DND-41 (cell line): ENCODE results near the gene SRF.

Experiments used
- ATAC-seq: fragments of 200-7000 bp; cut with Tn5 transposase; 3 replicates; pipeline ENCODE4 v1.9.1; 2021; ENCODE audit warnings: low read depth; ENCODE audit not compliant: insufficient read depth
- DNase-seq: peaks from one replicate; pipeline ENCODE4 v3.0.0-alpha.2; 2020
- H2AFZ ChIP-seq: 2 replicates; pipeline ENCODE4 v1.6.0; 2012; ENCODE audit warnings: low read depth, low read length
- H3K27ac ChIP-seq: 2 replicates; pipeline ENCODE4 v1.5.1; 2012; ENCODE audit warnings: low read length, inconsistent platforms
- H3K27me3 ChIP-seq: fragments of 200-600 bp; sonication (generic); 2 replicates; pipeline ENCODE4 v1.6.0; 2012; ENCODE audit warnings: low read length, mild to moderate bottlenecking, inconsistent platforms; ENCODE audit not compliant: insufficient read depth, poor library complexity
- H3K36me3 ChIP-seq: 2 replicates; pipeline ENCODE4 v1.5.1; 2012; ENCODE audit warnings: low read length, inconsistent platforms; ENCODE audit not compliant: insufficient read depth
- H3K4me1 ChIP-seq: 2 replicates; pipeline ENCODE4 v1.5.1; 2012; ENCODE audit warnings: mild to moderate bottlenecking, low read length; ENCODE audit not compliant: insufficient read depth
- H3K4me2 ChIP-seq: 2 replicates; pipeline ENCODE4 v1.6.0; 2012; ENCODE audit warnings: mild to moderate bottlenecking, moderate library complexity, low read length, inconsistent platforms; ENCODE audit not compliant: insufficient read depth
- H3K4me3 ChIP-seq, 2 experiments: fragments of 200-600 bp in 1 of 2; shearing (Covaris generic) in 1 of 2; 2 replicates each; pipeline ENCODE4 v1.5.1; 2012 to 2016; ENCODE audit warnings: inconsistent platforms in 2 of 2, low read length in 2 of 2, mild to moderate bottlenecking in 2 of 2, low read depth in 1 of 2, moderate library complexity in 1 of 2
- H3K79me2 ChIP-seq: 2 replicates; pipeline ENCODE4 v1.6.0; 2012; ENCODE audit warnings: low read length, inconsistent platforms; ENCODE audit not compliant: insufficient read depth
- H3K9ac ChIP-seq: 2 replicates; pipeline ENCODE4 v1.6.0; 2012; ENCODE audit warnings: low read depth, mild to moderate bottlenecking, inconsistent platforms, low read length, moderate library complexity
- H3K9me3 ChIP-seq: 2 replicates; pipeline ENCODE4 v1.5.1; 2012; ENCODE audit warnings: low read length, moderate library complexity, mild to moderate bottlenecking, inconsistent platforms; ENCODE audit not compliant: insufficient read depth, severe bottlenecking
- H4K20me1 ChIP-seq: 2 replicates; pipeline ENCODE4 v1.6.0; 2012; ENCODE audit warnings: low read length; ENCODE audit not compliant: insufficient read depth
- EZH2 ChIP-seq: IDR thresholded peaks from 3 replicates; pipeline ENCODE4 v1.6.1; 2012; ENCODE audit warnings: borderline replicate concordance, low read depth, mild to moderate bottlenecking, moderate library complexity, low read length, inconsistent platforms; ENCODE audit not compliant: severe bottlenecking
- TF ChIP-seq, protein P1 (sequence below): IDR thresholded peaks from 2 replicates; pipeline ENCODE4 v1.5.1; 2012; ENCODE audit warnings: borderline replicate concordance, low read length, moderate library complexity, mild to moderate bottlenecking; ENCODE audit not compliant: poor library complexity, severe bottlenecking; ENCODE audit errors: extremely low read depth

The SRF gene

DNA sequence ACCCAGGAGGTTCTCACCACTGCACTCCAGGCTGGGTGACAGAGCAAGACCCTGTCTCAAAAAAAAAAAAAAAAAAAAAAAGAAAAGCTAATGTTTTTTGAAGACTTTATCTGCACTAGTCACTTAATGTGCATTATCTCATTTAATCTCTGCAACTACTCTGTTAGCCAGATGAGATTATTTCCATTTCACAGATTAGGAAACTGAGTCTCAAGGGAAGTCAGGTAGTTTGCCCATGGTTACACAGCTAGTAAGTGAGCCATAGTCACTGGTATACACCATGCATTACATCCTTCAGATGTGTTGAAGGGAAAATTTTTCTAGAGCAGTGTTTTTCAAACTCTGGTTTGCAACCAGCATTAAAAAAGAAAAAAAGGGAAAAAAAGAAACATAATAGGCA lies 7.2 kb upstream of the SRF start:
- Histone ChIP-seq H3K4me2 (no peak overlapping the region), H3K4me1 (no peaks in the 10 kb centered on the region), H3K4me3 (no peak overlapping the region), H2AFZ (no peak overlapping the region), H3K36me3 (peaks cover 18% of the 10 kb centered on the region), H3K27me3 (no peaks in the 10 kb centered on the region), H3K9ac (no peak overlapping the region), H3K27ac (no peak overlapping the region), H3K9me3 (no peaks in the 10 kb centered on the region), H4K20me1 (no peaks in the 10 kb centered on the region), H3K79me2 (no peaks in the 10 kb centered on the region)
- no peak for DNase-seq
- no peak for TF ChIP-seq EZH2
- TF ChIP-seq, protein P1, sequence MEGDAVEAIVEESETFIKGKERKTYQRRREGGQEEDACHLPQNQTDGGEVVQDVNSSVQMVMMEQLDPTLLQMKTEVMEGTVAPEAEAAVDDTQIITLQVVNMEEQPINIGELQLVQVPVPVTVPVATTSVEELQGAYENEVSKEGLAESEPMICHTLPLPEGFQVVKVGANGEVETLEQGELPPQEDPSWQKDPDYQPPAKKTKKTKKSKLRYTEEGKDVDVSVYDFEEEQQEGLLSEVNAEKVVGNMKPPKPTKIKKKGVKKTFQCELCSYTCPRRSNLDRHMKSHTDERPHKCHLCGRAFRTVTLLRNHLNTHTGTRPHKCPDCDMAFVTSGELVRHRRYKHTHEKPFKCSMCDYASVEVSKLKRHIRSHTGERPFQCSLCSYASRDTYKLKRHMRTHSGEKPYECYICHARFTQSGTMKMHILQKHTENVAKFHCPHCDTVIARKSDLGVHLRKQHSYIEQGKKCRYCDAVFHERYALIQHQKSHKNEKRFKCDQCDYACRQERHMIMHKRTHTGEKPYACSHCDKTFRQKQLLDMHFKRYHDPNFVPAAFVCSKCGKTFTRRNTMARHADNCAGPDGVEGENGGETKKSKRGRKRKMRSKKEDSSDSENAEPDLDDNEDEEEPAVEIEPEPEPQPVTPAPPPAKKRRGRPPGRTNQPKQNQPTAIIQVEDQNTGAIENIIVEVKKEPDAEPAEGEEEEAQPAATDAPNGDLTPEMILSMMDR = no peak
- ATAC-seq = no peak

GRCh38 chr6:43170417-43170930 lies 595 bp upstream of the SRF start:
- TF ChIP-seq, protein P1 = no peak
- no peak for TF ChIP-seq EZH2
- H3K4me2 ChIP-seq = peak overlapping the region; percentile 93
- peak overlapping the region; percentile 35 to 80; a peak in 3 of 4 replicates for H3K4me3 ChIP-seq
- H3K79me2 ChIP-seq = peaks cover 44% of the 10 kb centered on the region
- peak overlapping the region; percentile 89 for H3K9ac ChIP-seq
- H3K4me1 ChIP-seq = peaks cover 40% of the 10 kb centered on the region
- peaks cover 23% of the 10 kb centered on the region for H3K36me3 ChIP-seq
- peak overlapping the region; percentile 87 for H3K27ac ChIP-seq
- DNase-seq (no peak), ATAC-seq (peak; percentile 8)
- H2AFZ ChIP-seq = peak overlapping the region; percentile 85
- H3K9me3 ChIP-seq = no peaks in the 10 kb centered on the region
- H4K20me1 ChIP-seq = peaks cover 32% of the 10 kb centered on the region
- H3K27me3 ChIP-seq = no peaks in the 10 kb centered on the region

DNA sequence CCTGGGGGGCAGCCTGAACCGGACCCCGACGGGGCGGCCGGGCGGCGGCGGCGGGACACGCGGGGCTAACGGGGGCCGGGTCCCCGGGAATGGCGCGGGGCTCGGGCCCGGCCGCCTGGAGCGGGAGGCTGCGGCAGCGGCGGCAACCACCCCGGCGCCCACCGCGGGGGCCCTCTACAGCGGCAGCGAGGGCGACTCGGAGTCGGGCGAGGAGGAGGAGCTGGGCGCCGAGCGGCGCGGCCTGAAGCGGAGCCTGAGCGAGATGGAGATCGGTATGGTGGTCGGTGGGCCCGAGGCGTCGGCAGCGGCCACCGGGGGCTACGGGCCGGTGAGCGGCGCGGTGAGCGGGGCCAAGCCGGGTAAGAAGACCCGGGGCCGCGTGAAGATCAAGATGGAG lies 636 bp downstream of the SRF start:
- peak overlapping the region; percentile 89 for H3K9ac ChIP-seq
- peaks cover 45% of the 10 kb centered on the region for H3K4me1 ChIP-seq
- H3K27ac ChIP-seq = peak overlapping the region; percentile 82
- no peaks in the 10 kb centered on the region for H3K9me3 ChIP-seq
- H3K36me3 ChIP-seq = peaks cover 35% of the 10 kb centered on the region
- DNase-seq = no peak
- H4K20me1 ChIP-seq = peaks cover 43% of the 10 kb centered on the region
- peak overlapping the region; percentile 80 to 83 for H3K4me3 ChIP-seq
- H2AFZ ChIP-seq = peak overlapping the region; percentile 70
- TF ChIP-seq EZH2 = no peak
- TF ChIP-seq, protein P1 = no peak
- H3K4me2 ChIP-seq = peak overlapping the region; percentile 96
- H3K79me2 ChIP-seq = peaks cover 53% of the 10 kb centered on the region
- ATAC-seq = no peak
- no peaks in the 10 kb centered on the region for H3K27me3 ChIP-seq
